Colonic mucosa (tissue), 4 donors: ENCODE measurements around the gene PCDHGA4. TPM values are rescaled to one million over a fixed set of nuclear protein-coding genes. Genes with fewer than 3 reads are reported as not detected.

ENCODE experiments used
- DNase-seq: peaks from one replicate; pipeline ENCODE4 v3.0.0-alpha.2; 2020
- H3K27ac ChIP-seq: fragments of 200-600 bp; one replicate; pipeline ENCODE4 v1.8.0; 2021
- H3K27me3 ChIP-seq: fragments of 200-600 bp; one replicate; pipeline ENCODE4 v1.8.0; 2021
- H3K36me3 ChIP-seq: fragments of 200-600 bp; one replicate; pipeline ENCODE4 v1.8.0; 2021
- H3K4me1 ChIP-seq: fragments of 200-600 bp; one replicate; pipeline ENCODE4 v1.8.0; 2021; ENCODE audit warnings: mild to moderate bottlenecking
- H3K4me3 ChIP-seq: fragments of 200-600 bp; one replicate; pipeline ENCODE4 v1.8.0; 2021
- H3K9ac ChIP-seq, 2 donors: one replicate each; pipeline ENCODE4 v1.7.0; 2013; ENCODE audit warnings: control low read depth in 2 of 2, low read depth in 2 of 2, low read length in 2 of 2
- H3K9me3 ChIP-seq: fragments of 200-600 bp; one replicate; pipeline ENCODE4 v1.8.0; 2021
- intact Hi-C: fragments of 100-400 bp; cut with DNase I; formaldehyde crosslinking; loops from one replicate; pipeline ENCODE4 v1.14.1; 2022
- total RNA-seq, 2 donors: library from RNA; stranded (reverse); fragmentation: NEBNext Ultra II Directional in 1 of 2; extraction: Animal tissue kit (Norgen Biotek cat#: 25700) in 1 of 2; gene quantifications; one replicate each; pipeline ENCODE4 v1.2.1, GENCODE V29; 2021
- TF ChIP-seq, protein P1 (sequence below): fragments of 200-600 bp; IDR thresholded peaks from one replicate; pipeline ENCODE4 v1.8.0; 2022; ENCODE audit warnings: antibody characterized with exemption, mild to moderate bottlenecking
- donor health status: healthy.
- donor health status: DM: no; HTN: no; CAD: no.
- donor health status: DM: no; HTN: no; CAD: no.

PCDHGA4 gene
- total RNA-seq, 2 donors from 2014 or later, result 0.20 to 1.4 TPM

GRCh38 chr5:141356133-141356532 lies 1.3 kb downstream of the PCDHGA4 start:
- H3K9ac ChIP-seq, result no peak overlapping the region
- no peaks in the 10 kb centered on the region for H3K27me3 ChIP-seq
- no peak for DNase-seq
- H3K4me3 ChIP-seq, result no peak overlapping the region
- intact Hi-C loops, result no loop called here
- no peak overlapping the region for H3K27ac ChIP-seq
- no peaks in the 10 kb centered on the region for H3K36me3 ChIP-seq
- no peaks in the 10 kb centered on the region for H3K9me3 ChIP-seq
- TF ChIP-seq, protein P1, sequence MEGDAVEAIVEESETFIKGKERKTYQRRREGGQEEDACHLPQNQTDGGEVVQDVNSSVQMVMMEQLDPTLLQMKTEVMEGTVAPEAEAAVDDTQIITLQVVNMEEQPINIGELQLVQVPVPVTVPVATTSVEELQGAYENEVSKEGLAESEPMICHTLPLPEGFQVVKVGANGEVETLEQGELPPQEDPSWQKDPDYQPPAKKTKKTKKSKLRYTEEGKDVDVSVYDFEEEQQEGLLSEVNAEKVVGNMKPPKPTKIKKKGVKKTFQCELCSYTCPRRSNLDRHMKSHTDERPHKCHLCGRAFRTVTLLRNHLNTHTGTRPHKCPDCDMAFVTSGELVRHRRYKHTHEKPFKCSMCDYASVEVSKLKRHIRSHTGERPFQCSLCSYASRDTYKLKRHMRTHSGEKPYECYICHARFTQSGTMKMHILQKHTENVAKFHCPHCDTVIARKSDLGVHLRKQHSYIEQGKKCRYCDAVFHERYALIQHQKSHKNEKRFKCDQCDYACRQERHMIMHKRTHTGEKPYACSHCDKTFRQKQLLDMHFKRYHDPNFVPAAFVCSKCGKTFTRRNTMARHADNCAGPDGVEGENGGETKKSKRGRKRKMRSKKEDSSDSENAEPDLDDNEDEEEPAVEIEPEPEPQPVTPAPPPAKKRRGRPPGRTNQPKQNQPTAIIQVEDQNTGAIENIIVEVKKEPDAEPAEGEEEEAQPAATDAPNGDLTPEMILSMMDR, result no peak
- H3K4me1 ChIP-seq, result no peaks in the 10 kb centered on the region

GRCh38 chr5:141356950-141357349 lies 2.1 kb downstream of the PCDHGA4 start:
- TF ChIP-seq, protein P1, result no peak
- Histone ChIP-seq H3K4me3 (no peak overlapping the region), H3K4me1 (no peaks in the 10 kb centered on the region), H3K27me3 (no peaks in the 10 kb centered on the region), H3K9me3 (no peaks in the 10 kb centered on the region), H3K9ac (no peak overlapping the region), H3K36me3 (no peaks in the 10 kb centered on the region), H3K27ac (no peak overlapping the region)
- intact Hi-C loops, result no loop called here
- no peak for DNase-seq

GRCh38 chr5:141359790-141360426 lies 5.1 kb downstream of the PCDHGA4 start, which contains the start of gene PCDHGB2:
Gene PCDHGB2, plus strand, starts transcription at chr5:141359994. Its CDS starts 142 bp downstream, at chr5:141360136.
- Histone ChIP-seq H3K9me3 (no peaks in the 10 kb centered on the region), H3K4me3 (no peak within 1 kb of the TSS)
- intact Hi-C loops, result no loop called here

DNA sequence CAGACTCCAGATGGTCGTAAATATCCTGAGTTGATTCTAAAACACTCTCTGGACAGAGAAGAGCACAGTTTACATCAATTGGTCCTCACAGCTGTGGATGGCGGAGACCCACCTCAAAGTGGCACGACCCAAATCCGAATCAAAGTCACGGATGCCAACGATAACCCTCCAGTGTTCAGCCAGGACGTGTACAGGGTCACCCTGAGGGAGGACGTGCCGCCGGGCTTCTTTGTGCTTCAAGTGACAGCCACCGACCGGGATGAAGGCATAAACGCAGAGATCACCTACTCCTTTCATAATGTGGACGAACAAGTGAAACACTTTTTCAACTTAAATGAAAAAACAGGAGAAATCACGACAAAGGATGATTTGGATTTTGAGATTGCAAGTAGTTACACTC lies 5.9 kb downstream of the PCDHGA4 start:
- no peak overlapping the region for H3K9ac ChIP-seq
- no peaks in the 10 kb centered on the region for H3K4me1 ChIP-seq
- no peak for DNase-seq
- H3K27ac ChIP-seq, result no peak overlapping the region
- no peak overlapping the region for H3K4me3 ChIP-seq
- intact Hi-C loops, result no loop called here
- H3K36me3 ChIP-seq, result no peaks in the 10 kb centered on the region
- H3K27me3 ChIP-seq, result no peaks in the 10 kb centered on the region
- H3K9me3 ChIP-seq, result no peaks in the 10 kb centered on the region
- TF ChIP-seq, protein P1, result no peak

More at GRCh38 chr5:141359790-141360426, 5.1 kb downstream of the PCDHGA4 start, which contains the start of gene PCDHGB2:
- no peak within 1 kb of the TSS for H3K27ac ChIP-seq
- DNase-seq, result no peak
- no peaks in the 10 kb centered on the region for H3K27me3 ChIP-seq
- H3K36me3 ChIP-seq, result no peaks in the 10 kb centered on the region
- TF ChIP-seq, protein P1, result no peak
- H3K4me1 ChIP-seq, result no peaks in the 10 kb centered on the region
- no peak within 1 kb of the TSS for H3K9ac ChIP-seq

GRCh38 chr5:141362719-141363118 lies 7.9 kb downstream of the PCDHGA4 start:
- Histone ChIP-seq H3K27ac (no peak overlapping the region), H3K4me3 (no peak overlapping the region), H3K27me3 (no peaks in the 10 kb centered on the region), H3K9me3 (no peaks in the 10 kb centered on the region), H3K36me3 (no peaks in the 10 kb centered on the region), H3K4me1 (no peaks in the 10 kb centered on the region), H3K9ac (no peak overlapping the region)
- TF ChIP-seq, protein P1, result no peak
- intact Hi-C loops, result no loop called here
- DNase-seq, result no peak
